Fibroblast of pulmonary artery (primary cell): ENCODE measurements around the gene ITGB5.
A peak's percentile ranks its signal among the peaks of the same experiment; 100 is the strongest.

Experiments used
- DNase-seq: peaks from one replicate; pipeline ENCODE4 v3.0.0-alpha.2; 2010; ENCODE audit warnings: low read depth
- H3K4me3 ChIP-seq: replicated peaks from 2 replicates; pipeline ENCODE4 v1.5.1; 2011; ENCODE audit warnings: low read depth, mild to moderate bottlenecking, control low read depth, low read length, moderate library complexity
- TF ChIP-seq, protein P1 (sequence below): IDR thresholded peaks from 2 replicates; pipeline ENCODE4 v1.5.1; 2011; ENCODE audit warnings: mild to moderate bottlenecking, control low read depth, low read length, inconsistent platforms; ENCODE audit errors: missing control alignments

The ITGB5 gene

DNA sequence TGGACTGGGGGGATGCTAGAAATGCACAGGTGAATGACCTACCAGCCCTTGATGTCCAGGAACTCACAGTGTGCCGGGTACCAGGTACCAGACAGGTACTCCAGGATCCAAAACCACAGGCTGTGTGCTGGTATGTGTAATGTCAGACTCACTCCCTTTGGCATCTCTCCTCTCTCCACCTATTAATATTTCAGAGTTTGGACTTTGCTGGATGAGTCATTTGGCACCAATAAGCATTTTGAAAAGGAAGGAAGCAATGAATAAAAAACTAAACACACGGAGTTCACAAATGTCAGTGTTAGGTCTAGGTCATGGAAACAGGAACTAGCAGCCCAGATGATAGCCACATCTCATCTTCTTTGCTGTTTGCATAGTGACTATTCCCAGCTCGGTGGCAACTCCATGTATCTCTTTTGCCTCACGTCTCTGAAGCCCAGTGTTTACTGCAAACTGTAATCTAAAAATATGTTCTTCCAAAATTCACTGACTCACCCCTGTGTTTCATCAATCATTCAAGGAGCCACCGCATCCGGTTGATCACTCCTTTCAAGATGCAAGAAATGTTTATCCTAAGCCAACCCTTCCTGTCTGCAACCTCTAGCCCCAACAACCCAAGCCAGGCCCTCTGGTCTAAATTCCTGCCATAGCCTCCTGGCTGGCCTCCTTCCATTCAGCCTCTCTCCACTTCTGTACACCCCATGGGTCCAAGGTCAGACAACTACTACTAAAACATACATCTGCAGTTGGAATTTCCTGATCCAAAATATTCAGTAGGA, 8.4 kb downstream of the ITGB5 start:
- TF ChIP-seq, protein P1, sequence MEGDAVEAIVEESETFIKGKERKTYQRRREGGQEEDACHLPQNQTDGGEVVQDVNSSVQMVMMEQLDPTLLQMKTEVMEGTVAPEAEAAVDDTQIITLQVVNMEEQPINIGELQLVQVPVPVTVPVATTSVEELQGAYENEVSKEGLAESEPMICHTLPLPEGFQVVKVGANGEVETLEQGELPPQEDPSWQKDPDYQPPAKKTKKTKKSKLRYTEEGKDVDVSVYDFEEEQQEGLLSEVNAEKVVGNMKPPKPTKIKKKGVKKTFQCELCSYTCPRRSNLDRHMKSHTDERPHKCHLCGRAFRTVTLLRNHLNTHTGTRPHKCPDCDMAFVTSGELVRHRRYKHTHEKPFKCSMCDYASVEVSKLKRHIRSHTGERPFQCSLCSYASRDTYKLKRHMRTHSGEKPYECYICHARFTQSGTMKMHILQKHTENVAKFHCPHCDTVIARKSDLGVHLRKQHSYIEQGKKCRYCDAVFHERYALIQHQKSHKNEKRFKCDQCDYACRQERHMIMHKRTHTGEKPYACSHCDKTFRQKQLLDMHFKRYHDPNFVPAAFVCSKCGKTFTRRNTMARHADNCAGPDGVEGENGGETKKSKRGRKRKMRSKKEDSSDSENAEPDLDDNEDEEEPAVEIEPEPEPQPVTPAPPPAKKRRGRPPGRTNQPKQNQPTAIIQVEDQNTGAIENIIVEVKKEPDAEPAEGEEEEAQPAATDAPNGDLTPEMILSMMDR = no peak
- DNase-seq = peak; percentile 91
- H3K4me3 ChIP-seq = peak overlapping the region; percentile 4

DNA sequence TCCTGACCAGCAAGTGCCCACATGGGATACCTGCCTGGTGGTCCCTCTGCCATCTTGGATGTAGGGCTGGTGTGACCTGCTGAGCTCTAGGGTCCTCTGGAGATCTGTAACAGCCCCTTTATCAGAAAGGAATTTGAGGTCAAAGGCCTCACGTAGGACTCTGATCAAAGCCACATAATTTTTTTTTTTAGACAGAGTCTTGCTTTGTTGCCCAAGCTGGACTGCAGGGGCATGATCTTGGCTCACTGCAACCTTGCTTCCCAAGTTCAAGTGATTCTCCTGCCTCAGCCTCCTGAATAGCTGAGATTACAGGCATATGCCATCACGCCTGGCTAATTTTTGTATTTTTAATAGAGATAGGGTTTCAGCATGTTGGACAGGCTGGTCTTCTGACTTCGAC, 9.5 kb downstream of the ITGB5 start:
- TF ChIP-seq, protein P1 = no peak
- H3K4me3 ChIP-seq = no peak overlapping the region
- no peak for DNase-seq

DNA sequence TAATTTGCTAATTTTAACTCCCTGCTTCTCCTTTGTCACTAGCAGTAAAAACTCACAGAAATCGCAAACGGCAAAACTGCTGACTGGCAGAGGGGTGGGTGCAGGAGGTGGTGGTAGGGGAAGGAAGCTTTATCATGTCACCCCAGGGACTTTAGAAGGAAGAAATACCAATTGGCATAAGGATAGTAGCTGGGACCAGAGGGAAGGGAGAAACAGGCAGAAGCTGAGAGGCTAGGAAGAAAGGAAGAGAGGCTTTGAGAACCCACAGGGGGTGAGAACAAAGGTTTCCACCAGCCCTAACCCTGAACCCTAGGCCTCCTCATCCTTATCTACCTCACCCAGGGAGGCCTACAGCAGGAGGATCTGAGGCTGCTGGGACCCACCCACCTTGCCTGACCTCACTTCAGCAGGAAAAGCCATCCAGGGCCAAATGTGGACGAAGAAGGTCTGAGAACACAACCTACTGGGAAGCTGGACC, 10.7 kb downstream of the ITGB5 start:
- TF ChIP-seq, protein P1 = no peak
- no peak for DNase-seq
- H3K4me3 ChIP-seq = no peak overlapping the region

GRCh38 chr3:124873226-124873625, 13.9 kb downstream of the ITGB5 start:
- TF ChIP-seq, protein P1 = no peak
- no peak for DNase-seq
- no peak overlapping the region for H3K4me3 ChIP-seq

DNA sequence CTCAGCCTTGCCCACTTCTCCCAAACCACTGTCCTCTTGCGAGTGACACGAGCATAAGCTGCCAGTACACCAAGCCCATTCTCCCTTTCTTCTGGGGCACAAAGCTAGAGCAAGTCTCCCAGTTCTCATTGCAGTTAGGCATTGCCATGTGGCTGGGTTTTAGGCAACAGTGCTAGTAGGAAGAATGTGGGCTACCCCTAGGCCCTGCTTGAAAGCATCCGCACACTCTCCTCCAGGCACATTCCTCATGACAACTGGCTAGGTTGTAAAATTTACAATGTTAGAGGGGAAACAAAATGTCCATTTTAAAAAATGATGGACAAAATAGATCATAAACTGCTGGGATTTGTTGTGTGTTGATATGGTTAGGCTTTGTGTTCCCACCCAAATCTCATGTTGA, 19.7 kb downstream of the ITGB5 start:
- DNase-seq = no peak
- H3K4me3 ChIP-seq = no peak overlapping the region
- TF ChIP-seq, protein P1 = no peak

GRCh38 chr3:124862006-124862405, 25.2 kb downstream of the ITGB5 start:
- TF ChIP-seq, protein P1 = no peak
- DNase-seq = no peak
- H3K4me3 ChIP-seq = no peak overlapping the region

GRCh38 chr3:124861041-124861440, 26.1 kb downstream of the ITGB5 start:
- no peak for DNase-seq
- TF ChIP-seq, protein P1 = no peak
- no peak overlapping the region for H3K4me3 ChIP-seq
